Common myeloid progenitor, CD34-positive (primary cell): ENCODE data around the gene WDFY2.
"Not testable (repeated sequence)": the region's sequence is repeated elsewhere in the genome, so short reads cannot be mapped to it uniquely, and the experiment has no call there.

Source experiments
- CTCF ChIA-PET: fragments of 350-600 bp; sonication (Branson Sonifier 250); formaldehyde crosslinking; loops from one replicate; lab custom pipeline; 2021; ENCODE audit warnings: antibody characterized with exemption; lab: Charles Lee
- POLR2A ChIA-PET: fragments of 350-600 bp; sonication (Branson Sonifier 250); formaldehyde crosslinking; loops from one replicate; lab custom pipeline; 2021; ENCODE audit warnings: antibody characterized with exemption; lab: Charles Lee
- DNase-seq, 3 donors: peaks; one replicate each; pipeline versions ENCODE4 v3.0.0 to v3.0.0-alpha.2; 2013
- H3K27ac ChIP-seq, 2 experiments: 1 replicate in 1 of 2; 2 replicates in 1 of 2; pipeline ENCODE4 v1.7.0; 2013; ENCODE audit warnings: inconsistent platforms in 2 of 2, low read length in 2 of 2, mild to moderate bottlenecking in 2 of 2, low read depth in 1 of 2, moderate library complexity in 1 of 2; ENCODE audit not compliant: severe bottlenecking in 2 of 2, insufficient read depth in 1 of 2, poor library complexity in 1 of 2
- H3K27me3 ChIP-seq, 5 experiments: replicated peaks in 2 of 5; 1 replicate in 3 of 5; 2 replicates in 2 of 5; pipeline versions ENCODE4 v1.6.1 to v1.7.0; 2013; ENCODE audit warnings: low read length in 4 of 5, mild to moderate bottlenecking in 2 of 5, moderate library complexity in 2 of 5, inconsistent platforms in 1 of 5; ENCODE audit not compliant: insufficient read depth in 5 of 5, control insufficient read depth in 4 of 5
- H3K36me3 ChIP-seq, 4 experiments: 1 replicate in 2 of 4; 2 replicates in 2 of 4; pipeline versions ENCODE4 v1.6.1 to v1.7.0; 2013; ENCODE audit warnings: low read length in 3 of 4, control low read depth in 1 of 4, mild to moderate bottlenecking in 1 of 4; ENCODE audit not compliant: control insufficient read depth in 4 of 4, insufficient read depth in 4 of 4
- H3K4me1 ChIP-seq, 4 experiments: 1 replicate in 3 of 4; 2 replicates in 1 of 4; pipeline versions ENCODE4 v1.6.1 to v1.7.1; 2013; ENCODE audit warnings: low read length in 3 of 4, mild to moderate bottlenecking in 3 of 4, control low read depth in 1 of 4, inconsistent platforms in 1 of 4, moderate library complexity in 1 of 4; ENCODE audit not compliant: control insufficient read depth in 4 of 4, insufficient read depth in 4 of 4; ENCODE audit errors: control extremely low read depth in 1 of 4
- H3K4me3 ChIP-seq, 7 experiments: 1 replicate in 4 of 7; 2 replicates in 3 of 7; pipeline versions ENCODE4 v1.5.1 to v1.7.0; 2013; ENCODE audit warnings: mild to moderate bottlenecking in 7 of 7, low read length in 6 of 7, moderate library complexity in 6 of 7, inconsistent platforms in 2 of 7, low read depth in 2 of 7, control low read depth in 1 of 7; ENCODE audit not compliant: insufficient read depth in 4 of 7, control insufficient read depth in 1 of 7; ENCODE audit errors: extremely low read depth in 1 of 7
- H3K9me3 ChIP-seq, 5 experiments: 1 replicate in 4 of 5; 2 replicates in 1 of 5; pipeline versions ENCODE4 v1.6.1 to v1.7.1; 2013; ENCODE audit warnings: low read length in 4 of 5, mild to moderate bottlenecking in 2 of 5, inconsistent platforms in 1 of 5, low read depth in 1 of 5, moderate library complexity in 1 of 5; ENCODE audit not compliant: control insufficient read depth in 4 of 5, insufficient read depth in 2 of 5; ENCODE audit errors: control extremely low read depth in 1 of 5
- WGBS: methylation state at CpG from one replicate; pipeline ENCODE4 v1.1.5; 2013; ENCODE audit not compliant: insufficient coverage; 5-methylcytosine and 5-hydroxymethylcytosine counted together

WDFY2 gene

GRCh38 chr13:51643882-51644281, 59.6 kb downstream of the WDFY2 start:
- DNase-seq = peak in 2 of 3 donors; percentile 28 to 44
- Histone ChIP-seq H3K4me1 (peaks cover 22 to 35% (median 27%) of the 10 kb centered on the region in 4 experiments), H3K9me3 (no peaks in the 10 kb centered on the region), H3K27me3 (no peaks in the 10 kb centered on the region), H3K36me3 (peaks cover 0 to 2% (median 0%) of the 10 kb centered on the region in 4 experiments), H3K27ac (peak overlapping the region in 1 of 2 experiments; percentile 95), H3K4me3 (peak overlapping the region in 2 of 7 experiments; percentile 58 to 59)
- 0% methylated on average over 1 of the region's 1 CpG for whole genome bisulfite sequencing
- CTCF ChIA-PET = no interaction called here
- POLR2A ChIA-PET = no interaction called here

- whole genome bisulfite sequencing = 100% methylated on average over 1 of the region's 1 CpG
- peaks cover 22 to 35% (median 27%) of the 10 kb centered on the region in 4 experiments for H3K4me1 ChIP-seq
- no peaks in the 10 kb centered on the region for H3K9me3 ChIP-seq
- peak overlapping the region in 2 of 7 experiments; percentile 8 to 43 for H3K4me3 ChIP-seq
- no peaks in the 10 kb centered on the region for H3K27me3 ChIP-seq
- ChIA-PET CTCF (interaction anchor here (0.6 to 1.4 kb wide), 6 partner anchors 11 to 200 kb away, joined by 3 to 4 read pairs (median 3); no protein-coding TSS in a partner anchor), POLR2A (interaction anchor here (0.6 to 1.0 kb wide), 6 partner anchors 15 to 194 kb away, joined by 3 to 6 read pairs (median 4); no protein-coding TSS in a partner anchor)
- peaks cover 0 to 2% (median 0%) of the 10 kb centered on the region in 4 experiments for H3K36me3 ChIP-seq
- peak overlapping the region; percentile 90 to 95 for H3K27ac ChIP-seq
- DNase-seq = peak in 2 of 3 donors; percentile 60 to 65
Observed at GRCh38 chr13:51644654-51645053, 60.4 kb downstream of the WDFY2 start.

GRCh38 chr13:51645154-51645650, 60.9 kb downstream of the WDFY2 start:
- CTCF ChIA-PET = interaction anchor here (0.6 to 1.4 kb wide), 6 partner anchors 12 to 200 kb away, joined by 3 to 4 read pairs (median 3); no protein-coding TSS in a partner anchor
- Histone ChIP-seq H3K4me3 (peak overlapping the region in 1 of 7 experiments; percentile 43), H3K4me1 (peaks cover 22 to 35% (median 27%) of the 10 kb centered on the region in 4 experiments), H3K27me3 (no peaks in the 10 kb centered on the region), H3K9me3 (no peaks in the 10 kb centered on the region), H3K36me3 (peaks cover 0 to 2% (median 0%) of the 10 kb centered on the region in 4 experiments), H3K27ac (peak overlapping the region; percentile 90 to 95)
- 43% methylated on average over 1 of the region's 4 CpGs for whole genome bisulfite sequencing
- POLR2A ChIA-PET = interaction anchor here (0.6 to 1.0 kb wide), 7 partner anchors 16 to 194 kb away, joined by 3 to 6 read pairs (median 4); no protein-coding TSS in a partner anchor
- peak; percentile 74 to 94 (median 92) for DNase-seq

- CTCF ChIA-PET = interaction anchor here (0.9 to 1.4 kb wide), 3 partner anchors 12 to 201 kb away, joined by 3 read pairs; no protein-coding TSS in a partner anchor
- Histone ChIP-seq H3K36me3 (peaks cover 0 to 2% (median 0%) of the 10 kb centered on the region in 4 experiments), H3K4me3 (peak overlapping the region in 1 of 7 experiments; percentile 37), H3K27ac (peak overlapping the region; percentile 90 to 95), H3K27me3 (no peaks in the 10 kb centered on the region), H3K9me3 (no peaks in the 10 kb centered on the region), H3K4me1 (peaks cover 22 to 35% (median 27%) of the 10 kb centered on the region in 4 experiments)
- WGBS = 95% methylated on average over 8 of the region's 10 CpGs
- DNase-seq = peak in 1 of 3 donors; percentile 22
- POLR2A ChIA-PET = interaction anchor here (0.6 to 1.0 kb wide), 2 partner anchors 164 to 193 kb away, joined by 3 to 4 read pairs; no protein-coding TSS in a partner anchor
Observed at GRCh38 chr13:51645761-51646670, 61.8 kb downstream of the WDFY2 start.

- Histone ChIP-seq H3K36me3 (peaks cover 0 to 2% (median 0%) of the 10 kb centered on the region in 4 experiments), H3K4me1 (peaks cover 22 to 35% (median 27%) of the 10 kb centered on the region in 4 experiments), H3K4me3 (no peak overlapping the region), H3K27ac (no peak overlapping the region), H3K27me3 (no peaks in the 10 kb centered on the region), H3K9me3 (peaks cover 0 to 2% (median 0%) of the 10 kb centered on the region in 5 experiments)
- WGBS = 100% methylated on average over 1 of the region's 4 CpGs
- ChIA-PET POLR2A (interaction anchor here (0.7 kb wide), 1 partner anchor 245 kb away, joined by 3 read pairs; no protein-coding TSS in a partner anchor), CTCF (no interaction called here)
- no peak for DNase-seq
Observed at GRCh38 chr13:51647067-51647466, 62.8 kb downstream of the WDFY2 start.

GRCh38 chr13:51652193-51652592, 67.9 kb downstream of the WDFY2 start:
- H3K4me3 ChIP-seq, CTCF ChIA-PET, DNase-seq, H3K27ac ChIP-seq, H3K27me3 ChIP-seq, H3K4me1 ChIP-seq, POLR2A ChIA-PET: not testable (repeated sequence)
- peaks cover 0 to 10% (median under 1%) of the 10 kb centered on the region in 4 experiments for H3K36me3 ChIP-seq
- H3K9me3 ChIP-seq = peaks cover 1 to 23% (median 7%) of the 10 kb centered on the region in 5 experiments
- no CpG with 5 or more reads among the region's 3 CpGs for WGBS
